Natural killer cell (primary cell): ENCODE data around the gene ZNF764. TPM values are rescaled to one million over a fixed set of nuclear protein-coding genes. Genes with fewer than 3 reads are reported as not detected.

Experiments
- ATAC-seq, 3 donors: fragments of 150-1000 bp in 2 of 3; fragments of 200-7000 bp in 1 of 3; cut with Tn5 transposase; 1 replicate in 1 of 3; 2 replicates in 2 of 3; pipeline ENCODE4 v1.10.0; 2021; ENCODE audit warnings: mild to moderate bottlenecking in 2 of 3, moderate library complexity in 2 of 3
- DNase-seq, 2 donors: peaks; one replicate each; pipeline versions ENCODE4 v3.0.0 to v3.0.0-alpha.2; 2013 to 2021; ENCODE audit warnings: mixed read lengths in 1 of 2
- H3K27ac ChIP-seq: one replicate; pipeline ENCODE4 v1.5.1; 2013; ENCODE audit warnings: mild to moderate bottlenecking, low read length
- H3K27me3 ChIP-seq: one replicate; pipeline ENCODE4 v1.6.1; 2013; ENCODE audit warnings: low read length; ENCODE audit not compliant: control insufficient read depth, insufficient read depth
- H3K36me3 ChIP-seq: one replicate; pipeline ENCODE4 v1.6.1; 2013; ENCODE audit warnings: low read length; ENCODE audit not compliant: control insufficient read depth, insufficient read depth
- H3K4me1 ChIP-seq: one replicate; pipeline ENCODE4 v1.6.1; 2013; ENCODE audit warnings: low read length; ENCODE audit not compliant: control insufficient read depth, insufficient read depth
- H3K4me3 ChIP-seq: one replicate; pipeline ENCODE4 v1.5.1; 2013; ENCODE audit warnings: low read length
- H3K9me3 ChIP-seq: one replicate; pipeline ENCODE4 v1.6.1; 2013; ENCODE audit warnings: low read length; ENCODE audit not compliant: control insufficient read depth, insufficient read depth
- H3K27ac Mint-ChIP-seq, 2 donors: one replicate each; pipeline ENCODE4 v1.8.0; 2022; ENCODE audit warnings: mild to moderate bottlenecking in 2 of 2, mixed read lengths in 2 of 2, moderate library complexity in 1 of 2
- H3K27me3 Mint-ChIP-seq, 2 donors: one replicate each; pipeline ENCODE4 v1.8.0; 2022; ENCODE audit warnings: low read depth in 2 of 2, mixed read lengths in 2 of 2
- H3K36me3 Mint-ChIP-seq: one replicate; pipeline ENCODE4 v1.8.0; 2022; ENCODE audit warnings: mixed read lengths
- H3K4me1 Mint-ChIP-seq, 2 donors: one replicate each; pipeline ENCODE4 v1.8.0; 2022; ENCODE audit warnings: mixed read lengths in 2 of 2
- H3K4me3 Mint-ChIP-seq: one replicate; pipeline ENCODE4 v1.8.0; 2022; ENCODE audit warnings: mild to moderate bottlenecking, moderate library complexity, mixed read lengths
- H3K9me3 Mint-ChIP-seq, 2 donors: one replicate each; pipeline ENCODE4 v1.8.0; 2022; ENCODE audit warnings: mixed read lengths in 2 of 2
- CTCF ChIP-seq: fragments of 200-600 bp; IDR thresholded peaks from one replicate; pipeline ENCODE4 v1.8.0; 2022; ENCODE audit warnings: antibody characterized with exemption
- WGBS: methylation state at CpG from one replicate; pipeline ENCODE4 v1.1.7; 2013; ENCODE audit warnings: missing lambda C conversion rate; ENCODE audit not compliant: insufficient coverage; 5-methylcytosine and 5-hydroxymethylcytosine counted together
- intact Hi-C: fragments of 100-400 bp; cut with micrococcal nuclease; formaldehyde crosslinking; loops from one replicate; pipeline ENCODE4 v1.14.2; 2022
- total RNA-seq, 4 donors: library from RNA; stranded (reverse); fragments of 120-200 nt in 1 of 4; gene quantifications; one replicate each; pipeline versions ENCODE4 v1.2.3 to v1.2.4, GENCODE V29; 2013 to 2022

The ZNF764 gene
- total RNA-seq, 3 donors from 2014 or later (not counting 1 experiment from before 2014, with no cell fraction given): 9.6 to 13.0 (median 11.7) TPM

- DNase-seq: peak in 1 of 2 donors; percentile 51
- peak; percentile 46 to 57 (median 48) for ATAC-seq
- peaks cover 18% of the 10 kb centered on the region for H3K4me1 ChIP-seq
- no peaks in the 10 kb centered on the region for H3K27me3 Mint-ChIP-seq
- peak within 1 kb of the TSS; percentile 67 to 88 for H3K27ac Mint-ChIP-seq
- peaks cover 11% of the 10 kb centered on the region for H3K36me3 ChIP-seq
- peaks cover 8% of the 10 kb centered on the region for H3K36me3 Mint-ChIP-seq
- no peaks in the 10 kb centered on the region for H3K9me3 ChIP-seq
- H3K4me3 ChIP-seq: peak within 1 kb of the TSS; percentile 81
- peaks cover 14 to 29% of the 10 kb centered on the region in 2 donors for H3K4me1 Mint-ChIP-seq
- no peaks in the 10 kb centered on the region for H3K27me3 ChIP-seq
- TF ChIP-seq CTCF: no peak
- peak within 1 kb of the TSS; percentile 84 for H3K4me3 Mint-ChIP-seq
- intact Hi-C loops: loop anchor here (2.0 kb wide), 1 partner anchor 33 kb away; the partner anchor contains the start of gene ZNF764
- under 1% methylated on average over 66 of the region's 73 CpGs for WGBS
- peak within 1 kb of the TSS; percentile 75 for H3K27ac ChIP-seq
- H3K9me3 Mint-ChIP-seq: no peaks in the 10 kb centered on the region
Measured at GRCh38 chr16:30526137-30526822, 31.9 kb downstream of the ZNF764 start, which contains the start of gene ZNF768. Gene ZNF768 (minus strand): TSS chr16:30526566. CDS start chr16:30526413, 153 bp downstream.

GRCh38 chr16:30525844-30526136 is 32.4 kb downstream of the ZNF764 start:
- no peak for TF ChIP-seq CTCF
- peaks cover 14 to 29% of the 10 kb centered on the region in 2 donors for H3K4me1 Mint-ChIP-seq
- peak overlapping the region; percentile 50 for H3K4me3 ChIP-seq
- no peaks in the 10 kb centered on the region for H3K27me3 ChIP-seq
- peak overlapping the region; percentile 76 for H3K4me3 Mint-ChIP-seq
- no peaks in the 10 kb centered on the region for H3K9me3 ChIP-seq
- peaks cover 8% of the 10 kb centered on the region for H3K36me3 Mint-ChIP-seq
- H3K27ac Mint-ChIP-seq: no peak overlapping the region
- ATAC-seq: no peak
- peaks cover 18% of the 10 kb centered on the region for H3K4me1 ChIP-seq
- peaks cover 11% of the 10 kb centered on the region for H3K36me3 ChIP-seq
- no peak for DNase-seq
- peak overlapping the region; percentile 8 for H3K27ac ChIP-seq
- WGBS: 51% methylated on average over 4 of the region's 4 CpGs
- H3K9me3 Mint-ChIP-seq: no peaks in the 10 kb centered on the region
- H3K27me3 Mint-ChIP-seq: no peaks in the 10 kb centered on the region
- intact Hi-C loops: loop anchor here (2.0 kb wide), 1 partner anchor 33 kb away; the partner anchor contains the start of gene ZNF764

- Mint-ChIP-seq H3K27ac (peak overlapping the region in 1 of 2 donors; percentile 14), H3K4me1 (peaks cover 14 to 29% of the 10 kb centered on the region in 2 donors), H3K36me3 (peaks cover 8% of the 10 kb centered on the region), H3K9me3 (no peaks in the 10 kb centered on the region), H3K4me3 (peak overlapping the region; percentile 40), H3K27me3 (no peaks in the 10 kb centered on the region)
- TF ChIP-seq CTCF: no peak
- Histone ChIP-seq H3K36me3 (peaks cover 19% of the 10 kb centered on the region), H3K4me1 (peaks cover 18% of the 10 kb centered on the region), H3K27me3 (no peaks in the 10 kb centered on the region), H3K4me3 (no peak overlapping the region), H3K9me3 (no peaks in the 10 kb centered on the region), H3K27ac (no peak overlapping the region)
- ATAC-seq (no peak), DNase-seq (no peak)
- intact Hi-C loops: no loop called here
- WGBS: 96% methylated on average over 60 of the region's 60 CpGs
Measured at GRCh38 chr16:30524575-30525568, 33.3 kb downstream of the ZNF764 start.
